Measurements from ENCODE around the gene SRP68.

- TF ChIP-seq CTCF (IDR thresholded peaks at IDR 0.05) (no peak), EZH2 (IDR thresholded peaks at IDR 0.05) (no peak)
Measured at GRCh38 chr17:76000755-76001521, 71.4 kb downstream of the SRP68 start, which contains the start of gene CDK3.

Data from neural progenitor cell (in vitro differentiated cells).